GM19324 (cell line): ENCODE measurements around the gene PRPF40A.
A peak's percentile ranks its signal among the peaks of the same experiment; 100 is the strongest.

Source experiments
- ATAC-seq: cut with Tn5 transposase; IDR thresholded peaks from one replicate; pipeline ENCODE4 v1.9.1; 2021; ENCODE audit warnings: mild to moderate bottlenecking, moderate library complexity; ENCODE audit not compliant: unreplicated experiment, low FRiP score

The PRPF40A gene

DNA sequence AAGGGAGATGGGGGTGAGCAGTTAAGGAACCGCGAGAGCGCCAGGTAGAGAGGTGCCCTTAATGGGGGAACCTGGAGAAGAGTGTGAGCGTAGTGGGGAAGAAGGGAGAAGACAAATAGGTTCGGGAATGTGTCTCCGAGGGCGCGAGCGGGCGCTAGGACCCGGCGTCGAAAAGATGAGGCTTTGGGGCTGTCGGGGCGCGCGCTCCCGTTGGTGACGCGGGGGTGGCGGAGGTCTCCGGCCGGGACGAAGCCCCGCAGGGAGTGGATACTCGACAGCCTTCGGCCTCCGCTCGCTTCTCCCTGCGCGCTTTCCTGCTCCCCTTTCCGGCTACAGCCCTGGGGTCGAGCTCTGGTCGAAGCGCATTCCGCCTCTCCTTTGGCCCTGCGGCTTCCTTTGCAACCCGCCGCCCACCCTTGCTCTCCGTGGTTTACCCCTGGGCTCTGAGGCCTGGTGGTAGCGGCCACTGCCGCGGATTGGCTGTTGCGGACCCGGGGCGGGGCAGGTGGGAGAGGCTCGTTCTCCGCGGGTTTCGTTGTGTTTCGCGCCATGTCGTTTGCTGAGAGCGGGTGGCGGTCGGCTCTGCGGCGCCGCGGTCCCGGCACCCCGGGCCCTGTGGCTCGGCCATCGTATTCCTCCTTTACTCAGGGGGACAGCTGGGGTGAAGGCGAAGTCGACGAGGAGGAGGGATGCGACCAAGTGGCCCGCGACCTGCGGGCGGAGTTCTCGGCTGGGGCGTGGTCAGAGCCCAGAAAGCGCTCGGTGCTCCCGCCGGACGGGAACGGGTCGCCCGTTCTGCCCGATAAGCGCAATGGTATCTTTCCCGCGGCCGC, 1.0 kb upstream of the PRPF40A start, which contains the start of gene ARL6IP6:
TSS of gene ARL6IP6 (plus strand) at position 545 of the 833 bp plus-strand sequence. CDS start at position 550, 5 bp downstream.
- peak; percentile 77 for ATAC-seq

DNA sequence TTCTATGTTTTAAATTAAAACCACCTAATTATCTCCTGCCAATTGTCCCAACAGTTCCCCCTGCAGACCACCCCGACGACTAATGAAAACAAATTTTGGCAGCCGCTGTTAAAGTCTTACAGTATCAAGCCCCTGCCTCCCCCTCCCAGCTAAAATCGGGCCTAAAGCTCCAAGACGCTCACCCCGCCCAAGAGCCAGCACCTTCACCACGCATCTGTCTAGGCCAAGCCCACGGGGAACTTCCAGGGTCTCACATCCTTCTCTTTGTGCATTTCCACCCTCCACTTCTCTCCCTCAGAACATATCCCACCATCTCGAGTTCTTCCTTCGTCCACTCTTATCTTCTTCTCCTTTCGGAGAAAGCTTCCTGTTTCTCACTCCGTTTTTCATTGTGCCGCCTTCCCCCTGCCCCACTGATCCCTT, 445 bp downstream of the PRPF40A start:
- no peak for ATAC-seq

DNA sequence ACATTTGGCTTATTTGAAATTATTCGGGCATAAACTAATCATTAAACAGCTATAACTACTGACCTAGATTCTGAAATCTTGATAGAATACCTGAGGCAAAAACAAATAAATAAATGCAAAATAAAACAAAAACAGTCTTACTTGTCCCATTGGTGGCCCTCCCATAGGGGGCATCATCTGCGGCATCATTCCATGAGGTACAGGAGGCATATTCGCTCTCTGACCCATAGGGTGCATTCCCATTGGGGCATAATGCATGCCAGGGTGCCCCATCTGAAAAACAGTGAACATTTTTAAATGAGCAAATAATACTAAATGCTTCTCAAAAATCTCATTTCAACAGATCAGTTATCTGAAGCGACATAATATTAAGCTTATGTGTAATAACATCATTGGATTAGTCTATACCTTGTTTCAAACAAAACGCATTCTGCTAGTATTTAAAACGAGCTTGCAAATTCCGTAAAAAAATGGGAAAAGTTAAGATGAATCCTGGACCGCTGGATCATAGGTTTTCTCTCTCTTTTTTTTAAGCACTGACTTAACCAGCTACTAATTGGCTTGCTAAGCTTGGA, 1.3 kb downstream of the PRPF40A start:
- no peak for ATAC-seq

DNA sequence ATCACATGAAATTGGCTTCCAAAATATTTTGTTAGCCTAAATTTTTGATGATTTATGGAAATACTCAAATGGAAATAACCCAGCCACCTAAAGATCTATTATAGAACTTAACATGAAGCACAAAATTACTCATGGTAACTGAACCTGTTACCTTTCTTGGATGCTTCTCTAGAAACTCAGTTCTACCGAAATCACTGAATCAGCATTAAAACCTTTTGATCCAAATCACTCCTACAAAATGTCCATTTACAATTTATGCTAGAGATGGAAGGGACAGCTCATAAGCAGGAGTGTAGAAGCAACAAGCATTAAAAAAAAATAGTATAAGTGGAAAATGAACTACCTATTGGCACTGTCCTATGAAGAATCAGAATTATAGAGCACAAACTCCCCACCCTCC, 2.1 kb downstream of the PRPF40A start:
- no peak for ATAC-seq

DNA sequence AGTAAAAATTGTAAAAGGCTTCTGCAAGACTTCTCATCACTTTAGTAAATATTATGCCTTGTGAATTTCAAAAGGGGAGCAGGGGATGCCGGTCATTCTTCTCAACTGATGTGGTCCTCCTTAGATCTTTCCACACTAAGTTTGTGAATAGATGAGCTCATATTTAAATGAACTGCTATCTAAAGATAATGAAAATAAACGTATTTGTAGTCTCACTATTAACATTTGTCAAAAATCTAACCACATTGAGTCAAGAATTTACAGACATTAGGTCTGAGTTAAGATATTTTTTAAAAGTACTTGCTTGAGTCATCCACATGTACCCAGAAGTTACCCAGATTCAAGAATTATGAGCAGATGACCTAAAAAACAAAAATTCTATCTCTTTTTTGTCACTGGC, 6.5 kb downstream of the PRPF40A start:
- ATAC-seq = no peak

DNA sequence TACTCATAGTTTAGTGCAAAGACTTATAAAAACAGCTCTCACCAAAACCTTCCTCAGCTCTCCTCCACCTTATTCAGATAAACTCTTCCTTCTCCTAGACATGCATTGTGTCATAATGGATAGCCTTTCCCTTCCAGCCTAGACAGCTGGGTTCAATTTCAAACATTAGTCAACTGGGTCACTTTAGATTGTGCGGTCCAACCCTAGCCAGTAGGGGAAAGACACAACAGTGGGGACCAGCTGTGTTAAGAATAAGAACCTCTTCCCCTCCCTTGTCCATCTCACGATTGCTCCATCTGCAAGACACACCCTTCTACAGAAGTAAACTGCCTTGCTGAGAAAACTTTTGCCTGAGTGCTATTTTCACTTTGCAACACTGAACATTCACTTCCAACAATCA, 8.5 kb downstream of the PRPF40A start:
- ATAC-seq = no peak

DNA sequence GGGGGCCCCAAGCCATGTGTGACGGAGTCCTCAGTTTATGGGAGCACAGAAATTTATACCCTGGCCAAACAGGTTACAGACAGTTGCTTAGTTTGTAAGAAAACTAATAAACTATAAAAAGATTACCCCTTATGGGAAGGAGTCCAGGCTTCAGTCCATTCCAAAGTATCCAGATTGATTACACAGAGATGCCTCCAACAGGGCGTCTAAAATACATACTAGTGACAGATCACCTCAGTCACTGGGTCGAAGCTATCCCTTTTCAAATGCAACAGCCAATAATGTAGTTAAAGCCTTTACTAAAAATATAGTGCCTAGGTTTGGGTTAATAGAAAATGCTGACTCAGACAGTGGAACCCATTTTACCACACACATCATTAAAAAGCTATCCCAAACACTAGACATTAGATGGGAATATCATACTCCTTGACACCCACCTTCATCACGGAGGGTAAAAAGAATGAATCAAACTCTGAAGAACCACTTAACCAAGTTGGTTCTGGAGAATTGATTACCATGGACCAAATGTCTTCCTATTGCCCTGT, 10.7 kb downstream of the PRPF40A start:
- ATAC-seq = no peak

DNA sequence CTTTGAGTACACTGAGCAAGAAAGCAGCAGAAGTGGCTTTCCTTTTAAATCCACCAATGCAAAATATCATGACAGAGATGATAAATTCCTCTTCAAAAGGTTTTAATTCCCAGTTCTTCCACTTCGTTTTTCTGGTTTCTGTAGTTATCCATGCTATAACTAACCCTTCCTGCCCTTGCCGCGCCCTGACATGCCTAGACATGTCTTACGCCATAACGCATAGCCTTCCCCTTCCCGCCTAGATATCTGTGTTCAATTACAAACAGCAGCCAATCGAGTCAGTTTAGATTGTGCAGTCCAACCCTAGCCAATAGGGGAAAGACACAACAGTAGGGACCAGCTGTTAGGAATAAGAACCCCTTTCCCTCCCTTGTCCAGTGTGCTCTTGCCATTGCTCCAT, 16.1 kb downstream of the PRPF40A start:
- no peak for ATAC-seq

DNA sequence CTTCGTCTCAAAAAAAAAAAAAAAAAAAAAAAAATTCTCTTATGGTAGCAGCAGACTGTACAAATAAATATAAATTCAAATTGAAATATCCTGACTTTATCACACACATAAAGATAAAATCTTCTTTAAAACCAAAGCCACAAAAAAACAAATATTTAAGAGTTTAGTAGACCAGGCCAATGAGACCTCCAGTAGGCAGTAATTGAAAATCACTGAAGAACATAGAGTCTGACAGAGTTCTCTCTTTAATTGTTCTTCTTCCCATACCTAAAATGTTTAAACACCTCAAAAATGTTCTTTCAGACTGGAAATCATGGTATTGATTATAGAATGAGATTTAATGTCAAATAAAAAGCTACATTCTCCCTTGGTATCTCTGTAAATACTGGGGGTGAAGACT, 20.8 kb downstream of the PRPF40A start:
- ATAC-seq = no peak

DNA sequence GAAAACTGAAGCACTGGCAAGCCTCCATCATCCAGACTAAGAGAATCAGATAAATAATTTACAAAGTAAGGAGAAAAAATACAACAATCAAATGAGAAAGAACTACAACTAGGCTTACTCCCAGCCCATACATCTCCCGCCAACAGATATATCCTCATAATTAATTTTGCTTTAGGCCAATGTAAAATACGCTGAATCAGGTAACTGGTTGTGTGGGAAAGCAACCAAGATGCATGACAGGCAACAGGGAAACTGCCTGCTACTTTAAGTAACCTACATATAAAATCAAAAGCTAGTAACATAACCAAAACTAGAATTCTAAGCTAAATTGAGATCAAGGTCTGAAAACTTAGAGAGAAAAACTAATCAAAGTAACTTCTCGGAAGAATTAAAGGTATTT, 21.5 kb downstream of the PRPF40A start:
- no peak for ATAC-seq

DNA sequence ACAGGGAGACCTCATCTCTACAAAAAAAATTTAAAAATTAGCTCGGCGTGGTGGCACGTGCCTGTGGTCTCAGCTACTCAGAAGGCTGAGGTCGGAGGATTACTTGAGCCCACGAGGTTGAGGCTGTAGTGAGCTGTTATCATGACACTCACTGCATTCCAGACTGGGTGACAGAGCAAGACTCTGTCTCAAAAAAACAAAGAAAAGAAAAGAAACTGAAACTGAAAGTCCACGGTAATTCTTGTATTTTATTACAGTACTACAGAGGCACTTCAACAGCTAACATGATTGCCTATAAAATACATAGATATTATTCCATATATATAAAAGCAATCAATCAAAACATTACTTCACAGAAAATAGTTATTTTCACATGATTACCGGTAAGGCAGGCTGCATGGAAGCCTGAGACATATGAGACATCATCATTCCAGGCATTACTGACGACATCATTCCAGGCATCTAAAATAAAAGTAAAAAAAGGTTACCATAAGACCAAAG, 23.1 kb downstream of the PRPF40A start:
- ATAC-seq = peak; percentile 73

DNA sequence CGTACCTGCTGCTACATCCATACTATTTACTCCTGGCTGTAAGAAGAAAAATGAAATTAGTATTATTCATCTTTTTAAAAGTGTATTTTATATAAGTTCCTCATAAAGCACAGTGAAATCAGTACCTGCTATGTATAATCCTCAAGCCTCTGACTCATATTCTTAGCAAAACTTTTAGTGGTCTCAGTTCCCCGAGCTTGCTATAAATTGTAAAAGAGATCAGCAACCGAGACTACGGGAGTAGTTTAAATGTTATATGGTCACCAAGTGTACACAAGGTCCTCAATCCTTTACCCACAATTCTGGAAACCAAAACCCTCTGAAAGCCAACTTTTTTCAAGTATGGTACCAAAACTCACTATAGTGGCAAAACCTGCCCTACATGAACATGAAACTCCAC, 24.2 kb downstream of the PRPF40A start:
- peak; percentile 43 for ATAC-seq

DNA sequence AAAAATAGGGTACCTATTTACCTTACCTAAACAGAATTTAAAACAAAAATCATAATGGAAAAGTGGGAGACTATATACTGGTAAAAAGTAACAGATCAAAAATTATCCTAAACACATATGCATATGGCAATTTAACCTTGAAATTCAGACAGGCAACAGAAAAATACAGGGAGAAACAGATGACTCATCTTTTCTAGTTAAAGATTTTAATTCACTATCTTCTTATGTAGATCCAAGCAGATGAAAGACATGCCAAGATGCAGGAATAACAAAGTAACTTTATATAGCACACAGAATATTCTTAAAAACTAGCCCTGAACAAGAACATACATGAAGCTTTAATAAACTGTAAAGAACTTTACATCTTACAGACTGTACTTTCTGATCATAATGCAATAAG, 30.9 kb downstream of the PRPF40A start:
- ATAC-seq = no peak

DNA sequence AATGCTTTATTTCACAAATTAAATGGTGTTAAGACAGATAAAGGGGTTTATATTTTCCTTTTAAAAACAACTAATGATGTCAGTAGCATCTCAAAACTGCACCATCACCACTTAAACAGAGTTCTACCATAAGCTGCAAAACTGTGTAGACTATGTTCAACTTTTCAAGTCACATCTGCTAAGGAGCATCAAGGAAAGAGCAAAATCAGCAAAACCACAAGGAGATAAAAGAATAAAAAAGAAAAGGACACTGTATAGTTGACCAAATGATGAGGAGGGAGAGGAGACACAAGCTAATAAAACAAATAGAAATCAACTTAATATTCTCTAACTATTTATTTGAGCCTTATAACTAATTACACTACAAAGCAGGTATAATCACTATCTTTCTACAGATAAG, 33.9 kb downstream of the PRPF40A start:
- no peak for ATAC-seq

DNA sequence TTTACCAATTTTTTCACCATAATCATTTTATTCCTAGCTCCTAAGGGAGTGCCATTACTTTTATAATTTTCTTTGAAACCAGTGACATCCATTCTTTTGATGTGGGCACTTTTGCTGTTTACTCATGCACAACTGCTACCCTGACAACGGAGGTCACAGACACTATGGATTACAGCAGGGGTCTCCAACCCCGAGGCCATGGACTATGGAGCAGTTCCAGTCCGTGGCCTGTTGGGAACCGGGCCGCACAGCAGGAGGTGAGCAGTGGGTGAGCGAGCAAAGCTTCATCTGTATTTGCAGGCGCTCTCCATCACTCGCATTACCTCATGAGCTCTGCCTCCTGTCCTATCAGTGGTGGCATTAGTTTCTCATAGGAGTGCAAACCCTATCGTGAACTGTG, 34.6 kb downstream of the PRPF40A start:
- no peak for ATAC-seq

DNA sequence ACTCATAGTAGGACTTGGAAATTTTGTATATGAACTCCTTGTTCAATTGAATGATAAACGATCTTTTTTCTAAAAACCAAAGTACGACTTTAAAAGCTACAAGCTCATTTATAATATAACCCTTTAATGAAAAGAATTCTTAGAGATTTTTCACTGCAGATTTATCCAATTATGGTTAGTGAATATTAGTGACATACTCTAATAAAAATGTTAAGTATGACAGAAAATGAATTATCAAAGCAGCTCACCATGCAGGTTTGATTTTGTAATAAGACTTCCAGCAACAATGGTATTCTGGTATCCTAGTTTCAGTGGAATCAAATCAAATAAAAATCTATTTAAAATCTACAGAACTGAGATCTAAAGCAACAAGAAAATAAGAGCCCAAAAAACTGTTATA, 38.5 kb downstream of the PRPF40A start:
- no peak for ATAC-seq

DNA sequence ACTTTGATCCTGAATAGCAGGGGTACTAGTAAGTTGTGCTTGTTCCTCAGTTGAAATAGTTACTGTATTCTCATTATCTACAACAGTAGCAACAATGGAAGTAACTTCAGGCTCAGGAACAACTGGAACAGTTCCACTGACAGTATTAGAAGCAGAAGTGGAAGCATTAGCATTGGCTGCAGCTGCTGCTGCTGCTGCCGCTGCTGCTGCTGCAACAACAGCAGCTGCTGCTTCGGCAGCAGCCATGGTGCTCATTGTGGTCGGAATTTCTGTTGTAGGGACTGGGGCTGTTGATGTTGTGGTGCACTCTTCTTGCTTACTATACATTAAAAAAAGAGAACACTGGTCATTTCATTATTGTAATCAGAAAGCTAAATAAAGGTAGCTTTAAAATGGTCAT, 40.8 kb downstream of the PRPF40A start:
- ATAC-seq = no peak

DNA sequence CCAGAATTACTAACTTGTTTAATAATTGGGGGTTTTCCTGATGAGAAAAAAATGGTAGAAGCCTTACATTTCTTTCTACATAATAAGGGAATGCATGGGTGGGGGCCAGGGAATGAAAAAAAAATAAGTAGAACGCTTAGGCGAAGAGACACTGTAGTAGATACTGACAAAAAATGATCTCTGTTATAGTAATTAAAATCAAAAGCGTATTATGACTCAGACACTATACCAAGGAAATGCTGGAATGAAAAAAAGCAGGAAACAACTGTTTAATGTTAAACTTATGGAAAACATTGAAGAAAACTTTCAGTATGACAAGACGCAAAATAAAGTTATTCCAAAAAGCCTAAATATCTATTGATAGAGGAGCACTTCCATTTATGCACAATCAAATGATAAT, 42.9 kb downstream of the PRPF40A start:
- no peak for ATAC-seq

DNA sequence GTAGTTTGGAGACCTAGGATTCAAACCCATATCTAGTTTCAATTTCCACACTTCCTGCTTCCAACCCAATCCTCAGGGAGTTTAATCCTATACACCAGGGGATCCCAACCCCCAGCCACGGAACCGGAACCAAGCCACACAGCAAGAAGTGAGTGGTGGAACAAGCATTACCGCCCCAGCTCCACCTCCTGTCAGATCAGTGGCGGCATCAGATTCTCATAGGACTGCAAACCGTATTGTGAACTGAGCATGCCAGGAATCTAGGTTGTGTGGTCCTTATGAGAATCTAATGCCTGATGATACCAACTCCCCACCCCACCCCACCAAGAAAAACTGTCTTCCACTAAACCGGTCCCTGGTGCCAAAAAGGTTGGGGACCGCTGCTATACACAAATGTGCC, 52.5 kb downstream of the PRPF40A start:
- ATAC-seq = no peak

DNA sequence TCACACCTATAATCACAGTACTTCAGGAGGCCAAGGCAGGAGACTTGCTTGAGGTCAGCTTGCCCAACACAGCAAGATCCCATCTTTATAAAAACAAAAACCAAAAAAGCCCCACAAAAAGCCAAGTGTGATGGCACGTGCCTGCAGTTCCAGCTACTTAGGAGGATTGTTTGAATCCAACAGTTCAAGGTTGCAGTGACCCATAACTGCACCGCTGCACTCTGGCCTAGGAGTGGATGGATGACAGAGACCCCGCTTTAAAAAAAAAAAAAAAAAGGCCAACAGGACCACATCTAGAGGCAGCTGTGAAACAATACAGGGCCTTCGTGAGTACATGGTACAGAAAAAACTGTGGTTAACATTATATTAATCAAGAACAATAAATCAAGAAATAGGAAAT, 56.2 kb downstream of the PRPF40A start:
- ATAC-seq = no peak

DNA sequence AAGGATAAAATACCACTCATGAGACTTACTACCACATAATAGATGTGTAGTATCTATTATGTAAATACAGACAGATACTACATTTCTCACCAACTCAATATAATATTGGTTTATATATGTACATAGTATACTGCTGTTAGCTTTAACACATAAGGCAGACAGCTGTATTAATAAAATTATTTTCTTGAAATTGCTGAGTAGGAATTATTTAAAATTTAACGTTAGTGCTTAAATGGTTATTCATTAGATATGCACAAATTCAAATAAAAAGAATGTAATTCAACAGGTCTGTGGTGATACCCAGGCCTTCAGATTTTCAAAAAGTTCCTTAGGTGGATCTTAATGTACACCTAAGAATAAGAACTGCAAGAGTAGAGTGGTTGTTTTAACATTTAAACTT, 59.0 kb downstream of the PRPF40A start:
- no peak for ATAC-seq

DNA sequence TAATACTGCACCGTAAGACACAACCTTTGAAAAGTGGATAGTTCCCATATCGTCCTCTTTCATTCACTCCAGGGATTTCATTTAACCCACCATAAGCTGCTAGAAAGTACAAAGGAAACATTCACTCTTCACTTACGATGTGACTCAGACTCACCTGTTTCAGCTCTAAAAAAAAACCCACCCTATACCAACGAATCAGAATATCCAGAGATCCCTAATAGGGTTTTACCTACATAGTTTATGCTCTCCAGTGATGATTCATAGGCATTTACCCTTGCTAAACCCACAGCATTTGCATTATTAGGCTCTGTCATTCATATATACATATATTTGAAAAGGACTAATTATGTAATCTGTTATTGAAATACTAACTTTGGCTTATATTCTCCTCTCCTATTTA, 60.2 kb downstream of the PRPF40A start:
- ATAC-seq = no peak
